Ectodermal cell (in vitro differentiated cells): Measurements from ENCODE around the gene SLC9A3.

Source experiments
- H3K27ac ChIP-seq: 2 replicates; pipeline ENCODE4 v1.7.0; 2013; ENCODE audit warnings: mild to moderate bottlenecking, low read depth, low read length; ENCODE audit not compliant: insufficient read depth, poor library complexity, severe bottlenecking
- H3K27me3 ChIP-seq: 2 replicates; pipeline ENCODE4 v1.7.0; 2013; ENCODE audit warnings: mild to moderate bottlenecking, low read length; ENCODE audit not compliant: insufficient read depth, control insufficient read depth, poor library complexity, severe bottlenecking
- H3K36me3 ChIP-seq: one replicate; pipeline ENCODE4 v1.7.0; 2013; ENCODE audit warnings: low read length; ENCODE audit not compliant: control insufficient read depth, insufficient read depth
- H3K4me1 ChIP-seq: one replicate; pipeline ENCODE4 v1.7.0; 2013; ENCODE audit warnings: low read length; ENCODE audit not compliant: control insufficient read depth, insufficient read depth
- H3K4me3 ChIP-seq: 2 replicates; pipeline ENCODE4 v1.7.0; 2013; ENCODE audit warnings: low read depth, low read length, control low read depth; ENCODE audit not compliant: insufficient read depth
- H3K9me3 ChIP-seq: 2 replicates; pipeline ENCODE4 v1.7.0; 2013; ENCODE audit warnings: mild to moderate bottlenecking, low read length, moderate library complexity; ENCODE audit not compliant: control insufficient read depth
- WGBS, 2 experiments: methylation state at CpG; one replicate each; pipeline ENCODE4 v1.1.7; 2013; ENCODE audit warnings: missing lambda C conversion rate in 2 of 2; 5-methylcytosine and 5-hydroxymethylcytosine counted together

SLC9A3 gene

DNA sequence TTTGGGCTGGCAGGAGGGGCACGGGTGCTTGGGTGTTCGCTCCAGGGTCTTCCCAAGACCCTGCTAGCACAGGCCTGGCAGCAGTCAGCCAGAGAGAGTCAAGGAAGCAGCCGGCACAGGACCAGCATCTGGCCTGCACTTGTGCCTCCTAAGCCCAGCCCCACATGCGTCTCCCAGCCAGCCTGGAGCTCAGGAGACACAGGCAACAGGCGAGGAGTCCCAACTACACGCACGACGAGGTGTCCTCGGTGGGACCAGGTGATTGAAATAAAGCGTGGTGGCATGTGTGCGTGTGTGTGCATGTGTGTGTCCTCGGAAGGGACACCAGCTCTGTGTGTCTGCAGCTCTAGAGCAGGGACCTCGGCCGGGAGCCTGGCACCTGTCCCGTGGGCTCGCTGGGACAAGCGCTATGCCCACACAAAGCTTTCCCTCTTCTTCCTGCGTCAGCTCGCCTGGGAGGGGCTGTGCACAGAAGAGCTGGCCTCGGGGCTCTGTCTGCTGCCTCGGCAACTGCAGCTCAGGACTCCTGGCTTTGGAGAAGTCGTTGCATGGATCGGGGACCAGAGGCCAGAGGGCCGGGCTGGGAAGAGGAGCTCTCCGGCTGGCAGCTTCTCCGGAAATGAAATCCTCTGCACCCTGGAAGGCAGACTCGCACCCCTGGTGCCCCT lies 14.7 kb upstream of the SLC9A3 start:
- Histone ChIP-seq H3K27me3 (no peaks in the 10 kb centered on the region), H3K36me3 (no peaks in the 10 kb centered on the region), H3K27ac (no peak overlapping the region), H3K4me1 (peaks cover 14% of the 10 kb centered on the region), H3K9me3 (no peaks in the 10 kb centered on the region), H3K4me3 (no peak overlapping the region)
- WGBS, 2 experiments = 87 to 89% methylated on average over 27 of the region's 27 CpGs

GRCh38 chr5:538271-538771 lies 14.1 kb upstream of the SLC9A3 start:
- WGBS, 2 experiments = 94 to 96% methylated on average over 27 of the region's 27 CpGs
- Histone ChIP-seq H3K27ac (no peak overlapping the region), H3K4me3 (no peak overlapping the region), H3K36me3 (no peaks in the 10 kb centered on the region), H3K9me3 (no peaks in the 10 kb centered on the region), H3K4me1 (peaks cover 20% of the 10 kb centered on the region), H3K27me3 (no peaks in the 10 kb centered on the region)

DNA sequence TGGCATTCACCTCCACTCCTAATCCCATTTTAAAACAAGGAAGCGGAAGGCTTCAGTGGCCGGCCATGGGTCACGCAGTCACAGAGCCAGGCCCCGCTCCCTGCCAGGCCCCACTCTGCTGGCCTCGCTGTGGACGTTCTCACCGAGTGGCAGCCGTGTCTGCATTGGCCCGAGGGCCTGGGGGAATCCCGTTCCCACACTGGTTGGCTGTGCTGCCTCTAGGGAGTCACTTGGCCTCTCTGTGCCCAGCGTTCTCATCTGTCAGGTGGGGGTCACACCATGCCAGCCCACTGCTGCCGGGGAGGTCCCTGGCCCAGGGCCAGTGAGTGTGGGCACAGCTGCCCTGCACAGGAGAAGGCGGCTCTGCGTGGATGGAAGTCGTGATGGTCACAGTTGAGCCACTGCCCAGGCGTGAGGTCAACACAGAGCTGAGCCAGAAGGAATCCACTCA lies 13.4 kb upstream of the SLC9A3 start:
- H3K4me1 ChIP-seq = peaks cover 27% of the 10 kb centered on the region
- H3K36me3 ChIP-seq = no peaks in the 10 kb centered on the region
- H3K27me3 ChIP-seq = no peaks in the 10 kb centered on the region
- WGBS, 2 experiments = 94 to 95% methylated on average over 16 of the region's 16 CpGs
- H3K4me3 ChIP-seq = no peak overlapping the region
- H3K27ac ChIP-seq = no peak overlapping the region
- no peaks in the 10 kb centered on the region for H3K9me3 ChIP-seq

DNA sequence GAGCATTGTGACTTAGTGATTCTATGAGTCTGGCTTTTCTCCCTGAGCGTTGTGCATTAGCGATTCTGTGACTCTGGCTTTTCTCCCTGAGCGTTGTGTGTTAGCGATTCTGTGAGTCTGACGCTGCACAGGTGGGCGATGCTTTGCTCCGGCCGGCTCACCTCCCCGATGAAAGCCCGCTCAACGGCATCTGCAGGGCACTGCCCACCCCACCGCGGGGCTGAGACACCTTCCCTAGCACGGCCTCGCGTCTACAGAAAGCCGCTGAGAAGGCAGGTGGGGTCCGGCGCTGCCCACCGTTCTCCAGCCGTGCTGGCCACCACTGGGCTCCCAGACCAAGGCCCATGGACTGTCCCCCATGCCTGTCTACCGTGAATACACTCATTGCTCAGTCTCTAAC lies 12.8 kb upstream of the SLC9A3 start:
- no peaks in the 10 kb centered on the region for H3K9me3 ChIP-seq
- no peaks in the 10 kb centered on the region for H3K36me3 ChIP-seq
- H3K4me3 ChIP-seq = no peak overlapping the region
- 91 to 94% methylated on average over 22 of the region's 22 CpGs for WGBS, 2 experiments
- no peak overlapping the region for H3K27ac ChIP-seq
- peaks cover 27% of the 10 kb centered on the region for H3K4me1 ChIP-seq
- peaks cover under 1% of the 10 kb centered on the region for H3K27me3 ChIP-seq

DNA sequence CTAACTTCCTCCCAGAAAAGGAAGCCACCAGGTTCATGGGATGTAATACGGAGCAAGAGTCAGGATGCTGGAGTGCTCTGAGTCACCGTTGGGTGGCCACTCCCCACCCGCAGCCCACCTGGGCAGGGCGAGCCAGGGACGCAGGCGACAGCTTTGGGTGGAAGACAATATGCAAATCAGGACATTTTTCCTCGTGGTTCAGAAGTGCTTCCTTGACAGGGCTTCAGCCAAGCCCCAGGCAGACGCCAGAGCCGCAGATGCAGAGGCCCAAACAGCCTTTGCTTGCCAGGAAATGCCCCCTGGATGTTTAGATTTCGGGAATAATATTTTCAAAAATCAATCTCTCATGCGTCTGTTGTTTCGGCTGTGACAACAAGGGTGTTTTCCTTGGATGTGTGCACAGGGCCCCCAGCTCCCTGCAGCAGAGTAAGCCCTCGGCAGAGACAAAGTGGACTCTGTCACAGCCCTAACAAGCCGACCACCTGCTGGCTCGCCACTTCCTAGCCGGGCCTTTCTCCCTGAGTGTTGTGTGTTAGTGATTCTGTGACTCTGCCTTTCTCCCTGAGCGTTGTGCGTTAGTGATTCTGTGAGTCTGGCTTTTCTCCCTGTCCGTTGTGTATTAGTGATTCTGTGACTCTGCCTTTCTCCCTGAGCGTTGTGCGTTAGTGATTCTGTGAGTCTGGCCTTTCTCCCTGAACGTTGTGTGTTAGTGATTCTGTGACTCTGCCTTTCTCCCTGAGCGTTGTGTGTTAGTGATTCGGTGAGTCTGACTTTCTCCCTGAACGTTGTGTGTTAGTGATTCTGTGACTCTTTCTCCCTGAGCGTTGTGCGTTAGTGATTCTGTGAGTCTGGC lies 11.8 kb upstream of the SLC9A3 start:
- H3K36me3 ChIP-seq = no peaks in the 10 kb centered on the region
- 77 to 79% methylated on average over 27 of the region's 27 CpGs for WGBS, 2 experiments
- no peak overlapping the region for H3K4me3 ChIP-seq
- peaks cover 27% of the 10 kb centered on the region for H3K4me1 ChIP-seq
- peaks cover 11% of the 10 kb centered on the region for H3K27me3 ChIP-seq
- H3K9me3 ChIP-seq = no peaks in the 10 kb centered on the region
- no peak overlapping the region for H3K27ac ChIP-seq

DNA sequence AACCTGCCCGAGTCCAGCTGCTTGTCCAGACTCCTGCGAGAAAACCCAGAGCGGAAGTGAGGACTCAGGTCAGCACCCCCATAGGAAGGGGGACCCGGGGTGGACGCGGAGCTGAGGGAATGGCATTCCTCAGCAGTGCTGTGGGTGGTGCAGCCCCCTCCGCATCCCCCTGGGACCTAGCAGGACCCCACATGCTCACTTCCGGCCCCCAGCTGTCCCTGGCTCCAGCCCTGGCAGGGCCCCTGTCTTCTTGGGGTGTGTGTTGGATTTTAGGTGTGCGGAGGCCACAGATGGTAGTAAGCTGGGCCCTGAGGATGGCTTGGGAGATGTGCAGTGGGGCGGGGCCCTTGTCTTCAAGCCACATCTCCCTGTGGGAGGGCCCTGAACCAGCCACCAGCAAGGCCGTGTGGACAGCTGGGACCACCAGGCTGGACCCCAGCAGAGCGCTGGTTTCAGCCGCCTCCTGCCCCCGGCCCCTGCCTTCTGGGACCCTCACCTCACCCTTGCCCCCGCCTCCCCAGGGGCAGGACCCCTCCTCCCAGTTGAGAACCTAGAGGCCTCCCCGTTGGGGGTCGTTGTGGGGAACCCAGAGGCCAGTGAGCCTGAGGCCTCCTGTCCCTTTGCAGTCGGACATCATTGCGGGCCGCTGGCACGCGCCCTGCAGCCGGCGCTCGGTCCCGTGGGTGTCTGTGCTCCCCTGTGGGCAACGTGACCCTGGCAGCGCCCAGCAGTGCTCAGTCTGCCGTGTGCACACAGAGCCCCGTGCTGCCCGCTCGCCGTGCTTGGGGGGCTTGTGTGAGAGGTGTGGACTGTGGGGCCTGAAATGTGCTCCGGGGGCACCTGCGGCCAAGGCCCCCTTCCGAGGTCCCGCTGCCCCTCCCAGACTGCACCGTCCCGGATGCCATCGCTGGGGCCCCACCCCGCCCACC lies 10.8 kb upstream of the SLC9A3 start:
- Histone ChIP-seq H3K36me3 (no peaks in the 10 kb centered on the region), H3K27me3 (peaks cover 21% of the 10 kb centered on the region), H3K4me3 (no peak overlapping the region), H3K4me1 (peaks cover 27% of the 10 kb centered on the region), H3K27ac (no peak overlapping the region), H3K9me3 (no peaks in the 10 kb centered on the region)
- 94 to 96% methylated on average over 40 to 41 of the region's 41 CpGs for WGBS, 2 experiments

- Histone ChIP-seq H3K9me3 (no peaks in the 10 kb centered on the region), H3K4me1 (peaks cover 20% of the 10 kb centered on the region), H3K27ac (no peak overlapping the region), H3K4me3 (no peak overlapping the region), H3K27me3 (peaks cover 30% of the 10 kb centered on the region), H3K36me3 (no peaks in the 10 kb centered on the region)
- 90% methylated on average over 36 of the region's 36 CpGs for WGBS, 2 experiments
Measured at GRCh38 chr5:533955-534742, 9.9 kb upstream of the SLC9A3 start.

DNA sequence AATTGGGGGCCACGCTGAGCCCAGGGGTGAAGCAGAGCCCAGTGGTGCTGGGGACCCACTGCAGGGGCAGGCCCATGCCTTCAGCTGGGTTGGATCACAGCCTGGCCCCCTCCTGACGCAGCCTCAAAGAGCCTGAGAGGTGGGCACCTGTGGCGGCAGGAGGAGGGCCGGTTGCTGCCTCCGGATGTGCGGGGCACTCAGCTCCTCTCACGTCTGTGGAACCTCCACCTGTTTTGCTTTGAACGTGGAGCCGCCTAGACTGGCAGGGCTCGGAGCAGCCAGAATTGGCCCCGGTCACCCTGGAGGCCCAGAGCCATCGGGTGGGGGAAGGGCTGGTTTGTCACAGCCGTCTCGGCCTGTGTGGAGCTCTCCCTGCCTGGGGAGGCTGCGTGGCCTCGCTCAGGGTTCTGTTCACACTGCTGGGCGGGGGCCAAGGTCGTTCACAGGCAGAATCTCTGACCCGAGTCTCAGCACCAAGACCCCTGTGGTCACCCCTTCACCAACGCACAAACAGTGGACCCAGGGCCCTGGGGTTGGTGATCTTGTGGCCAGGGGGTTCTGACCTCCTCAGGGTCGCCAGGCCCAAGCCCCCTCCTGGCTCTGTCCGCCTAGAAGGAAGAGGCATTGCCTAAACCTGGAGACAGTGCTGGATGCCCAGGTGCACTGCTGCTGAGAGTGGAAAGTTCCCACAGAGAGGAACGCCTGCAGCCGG lies 9.2 kb upstream of the SLC9A3 start:
- no peak overlapping the region for H3K4me3 ChIP-seq
- H3K4me1 ChIP-seq = peaks cover 20% of the 10 kb centered on the region
- H3K36me3 ChIP-seq = no peaks in the 10 kb centered on the region
- peaks cover 37% of the 10 kb centered on the region for H3K27me3 ChIP-seq
- no peak overlapping the region for H3K27ac ChIP-seq
- H3K9me3 ChIP-seq = no peaks in the 10 kb centered on the region
- WGBS, 2 experiments = 81 to 83% methylated on average over 24 of the region's 24 CpGs
